RWPE1 (cell line): ENCODE data around the gene TAF4B.

Experiments
- CTCF ChIA-PET: fragments of 350-600 bp; sonication (Branson Sonifier 250); formaldehyde crosslinking; extraction: SDS; loops from one replicate; lab custom pipeline; 2021; lab: Yijun Ruan, JAX
- POLR2A ChIA-PET: fragments of 400-600 bp; formaldehyde crosslinking; extraction: SDS; loops from one replicate; lab custom pipeline; 2020; ENCODE audit warnings: antibody characterized with exemption; ENCODE audit not compliant: low non-redundant PET; lab: Yijun Ruan, JAX
- DNase-seq: peaks from one replicate; pipeline ENCODE4 v3.0.0; 2012; ENCODE audit warnings: low spot score
- H3K27ac ChIP-seq: fragments of 450-650 bp; 2 replicates; pipeline ENCODE4 v1.5.1; 2017
- TF ChIP-seq, protein P1 (sequence below): fragments of 450-650 bp; conservative IDR thresholded peaks from 2 replicates; pipeline ENCODE4 v1.5.1; 2017; ENCODE audit warnings: low read depth, mild to moderate bottlenecking

Gene TAF4B

DNA sequence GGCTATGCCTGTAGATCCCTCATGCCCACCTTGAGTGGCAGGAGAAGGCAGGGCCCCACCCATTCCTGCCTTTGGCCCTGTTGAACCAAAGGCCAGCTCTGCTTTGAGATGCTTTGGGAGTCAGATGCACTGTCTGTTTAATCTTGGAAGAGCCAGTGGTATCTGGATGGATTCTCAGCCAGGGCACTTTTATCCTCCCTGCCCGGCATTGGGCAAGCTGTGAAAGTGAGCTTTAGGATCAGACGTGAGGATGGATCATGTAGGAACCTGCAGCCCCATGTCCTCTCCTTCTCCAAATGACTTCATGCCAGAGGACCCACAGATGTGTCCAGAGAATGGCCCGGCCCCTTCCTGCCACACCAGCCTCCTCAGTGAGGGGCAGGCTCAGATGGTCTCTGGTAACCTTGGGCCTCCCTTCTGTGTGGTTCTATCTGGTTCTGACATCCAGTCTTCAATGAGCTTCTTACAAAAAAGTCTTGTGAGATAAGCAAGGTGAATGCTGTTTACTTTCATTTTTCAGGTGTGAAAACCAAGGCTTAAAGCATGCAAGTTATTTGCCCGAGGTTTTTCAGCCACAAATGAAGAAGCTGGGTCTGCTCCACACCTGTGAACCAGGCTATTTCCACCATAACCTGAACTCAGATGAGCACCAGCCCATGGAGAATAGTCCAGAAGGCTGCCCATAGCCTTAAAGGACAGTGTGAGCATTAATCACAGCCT lies 198.3 kb downstream of the TAF4B start:
- POLR2A ChIA-PET = no interaction called here
- no peak for DNase-seq
- H3K27ac ChIP-seq = no peak overlapping the region
- CTCF ChIA-PET = no interaction called here
- TF ChIP-seq, protein P1, sequence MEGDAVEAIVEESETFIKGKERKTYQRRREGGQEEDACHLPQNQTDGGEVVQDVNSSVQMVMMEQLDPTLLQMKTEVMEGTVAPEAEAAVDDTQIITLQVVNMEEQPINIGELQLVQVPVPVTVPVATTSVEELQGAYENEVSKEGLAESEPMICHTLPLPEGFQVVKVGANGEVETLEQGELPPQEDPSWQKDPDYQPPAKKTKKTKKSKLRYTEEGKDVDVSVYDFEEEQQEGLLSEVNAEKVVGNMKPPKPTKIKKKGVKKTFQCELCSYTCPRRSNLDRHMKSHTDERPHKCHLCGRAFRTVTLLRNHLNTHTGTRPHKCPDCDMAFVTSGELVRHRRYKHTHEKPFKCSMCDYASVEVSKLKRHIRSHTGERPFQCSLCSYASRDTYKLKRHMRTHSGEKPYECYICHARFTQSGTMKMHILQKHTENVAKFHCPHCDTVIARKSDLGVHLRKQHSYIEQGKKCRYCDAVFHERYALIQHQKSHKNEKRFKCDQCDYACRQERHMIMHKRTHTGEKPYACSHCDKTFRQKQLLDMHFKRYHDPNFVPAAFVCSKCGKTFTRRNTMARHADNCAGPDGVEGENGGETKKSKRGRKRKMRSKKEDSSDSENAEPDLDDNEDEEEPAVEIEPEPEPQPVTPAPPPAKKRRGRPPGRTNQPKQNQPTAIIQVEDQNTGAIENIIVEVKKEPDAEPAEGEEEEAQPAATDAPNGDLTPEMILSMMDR = no peak

DNA sequence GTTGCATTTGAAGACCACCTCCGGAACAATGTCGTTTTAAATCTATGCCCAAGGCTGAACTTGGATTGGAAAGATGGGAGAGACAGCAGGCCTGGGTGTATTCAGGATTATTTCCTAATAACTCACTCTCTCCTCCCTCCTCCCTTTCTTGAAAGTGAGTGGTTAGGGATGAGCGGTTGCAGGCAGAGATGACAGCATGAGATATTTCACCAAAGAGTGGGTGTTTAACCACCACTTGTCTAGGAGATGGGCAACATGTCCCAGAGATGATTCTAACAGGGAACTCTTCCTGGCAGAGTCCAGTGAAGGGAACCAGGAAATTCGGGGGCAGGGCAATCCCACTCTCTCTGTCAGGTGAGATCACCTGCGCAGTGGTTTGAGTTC lies 198.9 kb downstream of the TAF4B start:
- TF ChIP-seq, protein P1 = no peak
- no peak overlapping the region for H3K27ac ChIP-seq
- CTCF ChIA-PET = no interaction called here
- DNase-seq = no peak
- POLR2A ChIA-PET = no interaction called here

GRCh38 chr18:26429535-26430226 lies 203.4 kb downstream of the TAF4B start:
- peak overlapping the region; percentile 60 for H3K27ac ChIP-seq
- CTCF ChIA-PET = no interaction called here
- TF ChIP-seq, protein P1 = no peak
- DNase-seq = peak; percentile 84
- POLR2A ChIA-PET = no interaction called here

DNA sequence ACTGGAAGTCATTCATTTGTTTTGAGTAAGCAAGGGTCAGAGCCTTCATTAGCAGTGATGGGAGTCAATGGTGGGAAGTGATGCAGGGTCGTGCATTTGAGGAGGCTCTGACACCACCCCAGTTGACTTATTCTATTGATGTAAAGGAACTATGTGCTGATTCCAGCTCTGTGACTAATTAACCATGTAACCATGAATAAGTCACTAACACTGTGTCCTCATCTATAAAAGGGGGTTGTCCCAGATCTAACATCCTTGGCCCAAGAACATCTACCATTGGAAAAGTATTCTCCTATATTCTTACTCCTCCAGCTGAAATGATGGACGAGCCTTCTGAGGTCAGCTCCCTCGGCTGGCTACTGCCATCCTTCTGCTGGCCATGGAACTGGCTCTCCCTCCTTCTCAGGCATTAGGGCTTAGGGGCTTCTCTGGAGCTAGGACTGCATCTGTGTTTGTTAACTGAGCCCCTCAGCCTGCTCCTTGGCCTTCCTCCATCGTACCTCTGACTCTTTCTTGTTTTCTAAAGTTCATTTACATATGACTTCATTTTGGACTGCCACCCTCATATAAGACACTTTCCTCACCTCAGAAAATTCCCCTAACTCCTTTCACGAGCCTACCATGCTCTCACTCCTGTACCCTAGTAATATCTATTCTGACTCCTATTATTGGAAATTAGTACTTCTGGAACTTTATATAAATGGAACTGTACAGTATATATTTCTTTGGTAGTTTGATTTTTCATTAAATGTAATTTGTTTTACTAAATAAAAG lies 206.6 kb downstream of the TAF4B start:
- POLR2A ChIA-PET = no interaction called here
- no peak overlapping the region for H3K27ac ChIP-seq
- no peak for DNase-seq
- CTCF ChIA-PET = no interaction called here
- TF ChIP-seq, protein P1 = no peak

- no peak for DNase-seq
- ChIA-PET POLR2A (no interaction called here), CTCF (no interaction called here)
- H3K27ac ChIP-seq = no peak overlapping the region
- TF ChIP-seq, protein P1 = no peak
Measured at GRCh38 chr18:26434887-26435286, 208.6 kb downstream of the TAF4B start.

GRCh38 chr18:26435415-26436095 lies 209.3 kb downstream of the TAF4B start:
- DNase-seq = no peak
- H3K27ac ChIP-seq = peak overlapping the region; percentile 80
- ChIA-PET POLR2A (no interaction called here), CTCF (interaction anchor here (0.7 kb wide), 1 partner anchor 223 kb away, joined by 3 read pairs; no protein-coding TSS in a partner anchor)
- TF ChIP-seq, protein P1 = no peak
